C4-2B (cell line): Measurements from ENCODE around the gene DNAH12.

Experiments used
- CTCF ChIP-seq: fragments of 450-650 bp; conservative IDR thresholded peaks from 2 replicates; pipeline ENCODE4 v1.5.1; 2017; ENCODE audit warnings: mild to moderate bottlenecking
- ZFX ChIP-seq: fragments of 450-650 bp; IDR thresholded peaks from 2 replicates; pipeline ENCODE4 v1.6.1; 2017

- no peak for TF ChIP-seq CTCF
- TF ChIP-seq ZFX, result no peak
These were observed 26.7 kb upstream of the DNAH12 start for GRCh38 chr3:57570878-57571277.
